ENCODE measurements around the gene GSTP1.
"Not testable (repeated sequence)": the region's sequence is repeated elsewhere in the genome, so short reads cannot be mapped to it uniquely, and the experiment has no call there.

Gene GSTP1

GRCh38 chr11:67583247-67584204, at the start of gene GSTP1:
GSTP1 (plus strand) TSS chr11:67583812; CDS start chr11:67583844, 32 bp downstream.
- DNase-seq, result peak; percentile 85 to 88

- DNase-seq, result no peak
Observed at GRCh38 chr11:67534070-67534679, 49.4 kb upstream of the GSTP1 start.

GRCh38 chr11:67535561-67535960, 48.1 kb upstream of the GSTP1 start:
- DNase-seq, result no peak

GRCh38 chr11:67538306-67538705, 45.3 kb upstream of the GSTP1 start:
- DNase-seq, result no peak

GRCh38 chr11:67538823-67539505, 44.6 kb upstream of the GSTP1 start:
- no peak for DNase-seq

GRCh38 chr11:67539550-67539949, 44.1 kb upstream of the GSTP1 start:
- no peak for DNase-seq

- DNase-seq, result no peak
Observed at GRCh38 chr11:67541198-67541597, 42.4 kb upstream of the GSTP1 start.

GRCh38 chr11:67542169-67542568, 41.4 kb upstream of the GSTP1 start:
- DNase-seq, result no peak

- no peak for DNase-seq
Observed at GRCh38 chr11:67542971-67543370, 40.6 kb upstream of the GSTP1 start.

GRCh38 chr11:67543585-67543984, 40.0 kb upstream of the GSTP1 start:
- no peak for DNase-seq

GRCh38 chr11:67544616-67545242, 38.9 kb upstream of the GSTP1 start:
- DNase-seq, result no peak

GRCh38 chr11:67545280-67545679, 38.3 kb upstream of the GSTP1 start:
- DNase-seq, result no peak

GRCh38 chr11:67548112-67548511, 35.5 kb upstream of the GSTP1 start:
- DNase-seq, result not testable (repeated sequence)

GRCh38 chr11:67548555-67549110, 35.0 kb upstream of the GSTP1 start:
- no peak for DNase-seq

GRCh38 chr11:67551127-67551526, 32.5 kb upstream of the GSTP1 start:
- DNase-seq, result no peak

GRCh38 chr11:67551697-67552096, 31.9 kb upstream of the GSTP1 start:
- not testable (repeated sequence) for DNase-seq

GRCh38 chr11:67556244-67556643, 27.4 kb upstream of the GSTP1 start:
- no peak for DNase-seq

- DNase-seq, result no peak
Observed at GRCh38 chr11:67558084-67558772, 25.4 kb upstream of the GSTP1 start.

- no peak for DNase-seq
Observed at GRCh38 chr11:67561971-67562619, 21.5 kb upstream of the GSTP1 start.

GRCh38 chr11:67562963-67563704, 20.5 kb upstream of the GSTP1 start:
- DNase-seq, result no peak

GRCh38 chr11:67563705-67564114, 19.9 kb upstream of the GSTP1 start:
- not testable (repeated sequence) for DNase-seq

Data from activated CD4-positive, alpha-beta T cell treated with anti-CD3 and anti-CD28 coated beads, Interleukin-2, amount 50 U/mL, for 48 hours (primary cell).